Tongue (tissue), 2 donors: ENCODE data around the gene PDCD1. TPM values are rescaled to one million over a fixed set of nuclear protein-coding genes. Genes with fewer than 3 reads are reported as not detected.
"Not testable (repeated sequence)": the region's sequence is repeated elsewhere in the genome, so short reads cannot be mapped to it uniquely, and the experiment has no call there.

Source experiments
- DNase-seq: peaks from one replicate; pipeline ENCODE4 v3.0.0-alpha.2; 2015
- total RNA-seq: library from RNA; depleted of rRNA; stranded (reverse); fragments of >200 nt; gene quantifications from one replicate; pipeline ENCODE4 v1.2.3, GENCODE V29; 2014

Gene PDCD1
- total RNA-seq, 1 donor from 2014 or later: not detected

DNA sequence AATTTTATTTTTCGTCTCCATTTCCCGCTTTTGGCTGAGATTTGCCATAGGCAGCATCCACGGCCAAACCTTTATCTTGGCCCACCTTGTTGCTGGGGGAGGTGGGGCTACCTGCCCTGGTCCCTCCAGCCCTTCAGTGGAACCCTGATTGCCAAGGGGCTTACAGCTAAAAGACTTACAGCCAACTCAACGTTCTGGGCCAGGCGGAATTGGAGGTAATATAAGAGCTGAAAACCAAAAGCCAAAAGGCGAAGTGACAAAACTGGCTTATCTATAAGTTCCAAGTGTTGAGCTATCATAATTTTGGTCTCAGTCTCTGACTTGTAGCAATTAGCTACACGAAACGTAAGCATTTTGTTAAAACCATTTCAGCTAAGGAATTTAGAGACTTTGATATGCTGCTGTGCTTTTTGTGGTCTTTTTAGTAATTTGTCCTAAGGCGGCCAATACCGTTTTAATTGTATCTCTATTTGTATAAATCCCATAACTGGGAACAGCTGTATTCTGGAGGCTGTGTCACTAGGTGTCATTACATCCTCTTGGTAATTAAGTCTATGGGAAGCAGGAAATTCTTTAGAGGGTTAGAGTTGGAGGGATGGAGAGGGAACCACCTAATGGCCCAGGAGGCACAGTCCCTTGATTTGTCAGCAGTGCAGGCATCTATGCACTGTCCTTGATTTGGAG is 24.0 kb downstream of the PDCD1 start:
- no peak for DNase-seq

GRCh38 chr2:241833756-241834526 is 24.8 kb downstream of the PDCD1 start:
- DNase-seq: not testable (repeated sequence)

DNA sequence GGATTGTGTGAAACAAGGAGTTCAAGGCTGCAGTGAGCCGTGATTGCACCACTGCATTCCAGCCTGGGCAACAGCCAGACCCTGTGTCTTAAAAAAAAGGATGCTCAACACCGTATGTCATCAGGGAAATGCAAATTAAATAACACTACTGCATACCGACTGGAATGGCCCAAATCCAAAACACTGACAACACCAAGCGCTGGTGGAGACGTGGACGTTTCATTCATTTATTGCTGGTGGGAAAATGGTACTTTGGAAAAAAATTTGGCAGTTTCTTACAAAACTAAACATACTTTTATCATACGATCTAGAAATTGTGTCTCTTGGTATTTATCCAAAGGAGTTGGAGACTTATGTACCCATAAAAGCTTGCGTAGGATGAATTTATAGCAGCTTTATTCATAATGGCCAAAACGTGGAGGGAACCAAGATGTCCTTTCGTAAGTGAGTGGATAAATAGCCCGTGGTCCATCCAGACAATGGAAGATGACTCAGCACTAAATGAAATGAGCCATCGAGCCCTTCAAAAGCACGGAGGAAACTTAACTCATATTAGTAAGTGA is 25.5 kb downstream of the PDCD1 start:
- no peak for DNase-seq

DNA sequence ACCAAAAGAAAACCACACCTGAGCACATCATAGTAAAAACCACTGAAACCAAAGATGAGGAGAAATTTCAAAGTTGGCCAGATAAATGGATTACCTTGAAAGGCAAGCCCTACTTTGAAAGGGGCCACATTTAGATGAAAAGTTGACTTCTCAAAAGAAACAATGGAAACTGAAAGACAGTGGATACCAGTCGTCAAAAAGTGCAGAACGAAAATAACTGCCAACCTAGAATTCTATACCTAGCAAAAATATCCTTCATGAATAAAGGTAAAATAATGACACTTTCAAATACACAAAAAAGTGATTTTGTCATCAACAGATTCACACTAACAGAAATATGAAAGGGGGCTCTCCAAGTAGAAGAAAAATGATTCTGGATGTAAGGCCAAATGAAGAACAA is 31.3 kb downstream of the PDCD1 start:
- DNase-seq: no peak

- not testable (repeated sequence) for DNase-seq
These were observed 34.9 kb downstream of the PDCD1 start for GRCh38 chr2:241823531-241824437.

- DNase-seq: no peak
These were observed 36.5 kb downstream of the PDCD1 start for GRCh38 chr2:241822264-241822623.

DNA sequence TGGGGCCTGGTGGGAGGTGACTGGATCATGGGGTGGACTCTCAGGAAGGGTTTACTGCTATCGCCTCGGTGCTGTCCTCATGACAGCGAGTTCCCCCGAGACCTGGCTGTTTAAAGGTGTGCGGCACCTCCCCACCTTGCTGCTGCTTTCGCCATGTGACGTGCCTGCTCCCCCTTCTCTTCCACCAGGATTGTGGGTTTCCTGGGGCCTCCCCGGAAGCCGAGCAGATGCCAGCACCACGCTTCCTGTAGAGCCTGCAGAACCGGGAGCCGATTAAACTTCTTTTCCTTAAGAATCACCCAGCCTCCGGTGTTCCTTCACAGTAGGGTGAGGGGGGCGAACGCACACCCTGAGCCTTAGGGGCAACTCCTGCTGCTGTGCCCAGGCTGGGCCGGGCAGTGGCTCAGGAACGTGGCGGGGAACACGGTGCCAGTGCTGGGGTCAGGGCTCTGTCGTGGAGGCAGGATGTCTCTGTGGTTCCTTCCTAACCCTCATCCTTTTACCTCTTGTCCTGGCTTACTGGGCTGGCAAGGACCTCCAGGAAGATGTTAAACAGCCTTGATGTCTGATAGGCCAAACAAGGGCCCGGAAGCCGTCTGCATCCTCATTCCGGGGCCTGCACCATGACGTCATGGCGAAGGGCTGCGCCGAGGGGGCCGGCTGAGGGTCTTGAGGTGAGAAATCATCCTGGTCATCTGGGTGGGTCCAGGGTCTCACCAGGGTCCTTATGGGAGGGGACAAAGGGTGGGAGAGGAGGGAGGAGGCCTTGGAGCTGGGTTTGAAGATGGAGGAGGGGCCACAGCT is 37.0 kb downstream of the PDCD1 start:
- no peak for DNase-seq

GRCh38 chr2:241820625-241821384 is 37.9 kb downstream of the PDCD1 start:
- no peak for DNase-seq

- DNase-seq: not testable (repeated sequence)
These were observed 38.6 kb downstream of the PDCD1 start for GRCh38 chr2:241819947-241820624.

- no peak for DNase-seq
These were observed 39.8 kb downstream of the PDCD1 start for GRCh38 chr2:241818943-241819270.

DNA sequence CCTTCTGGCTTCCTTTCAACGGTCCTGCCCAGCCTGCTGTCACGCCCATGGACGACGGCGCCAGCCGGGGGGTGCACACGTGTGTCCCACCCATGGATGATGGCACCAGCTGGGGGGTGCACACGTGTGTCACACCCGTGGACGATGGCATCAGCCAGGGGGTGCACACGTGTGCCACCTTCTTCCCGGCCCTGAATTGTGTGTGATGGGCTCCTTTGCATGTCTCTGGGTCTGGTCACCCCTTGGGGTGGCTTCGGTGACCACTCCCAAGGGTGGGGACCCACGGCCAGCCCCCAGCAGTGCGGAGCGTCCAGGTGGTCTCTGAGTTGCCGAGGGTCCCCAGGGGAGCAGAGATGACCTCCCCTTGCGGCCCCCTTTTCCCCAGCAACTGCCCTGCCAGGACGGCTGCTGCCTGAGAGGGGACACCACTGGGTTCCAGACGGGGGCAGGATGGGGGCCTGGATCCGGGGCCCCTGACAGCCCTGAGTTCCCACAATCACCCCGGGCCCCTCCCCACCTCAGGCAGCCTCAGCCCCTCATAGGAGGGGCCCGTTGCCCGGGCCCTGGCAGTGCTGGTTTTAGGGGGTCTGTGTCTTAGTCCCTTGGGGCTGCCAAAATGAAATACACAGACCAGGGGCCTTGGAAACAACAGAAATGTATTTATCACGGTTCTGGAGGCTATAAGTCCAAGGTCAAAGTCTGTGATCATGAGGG is 40.3 kb downstream of the PDCD1 start:
- no peak for DNase-seq

- not testable (repeated sequence) for DNase-seq
These were observed 40.9 kb downstream of the PDCD1 start for GRCh38 chr2:241817821-241818215.

DNA sequence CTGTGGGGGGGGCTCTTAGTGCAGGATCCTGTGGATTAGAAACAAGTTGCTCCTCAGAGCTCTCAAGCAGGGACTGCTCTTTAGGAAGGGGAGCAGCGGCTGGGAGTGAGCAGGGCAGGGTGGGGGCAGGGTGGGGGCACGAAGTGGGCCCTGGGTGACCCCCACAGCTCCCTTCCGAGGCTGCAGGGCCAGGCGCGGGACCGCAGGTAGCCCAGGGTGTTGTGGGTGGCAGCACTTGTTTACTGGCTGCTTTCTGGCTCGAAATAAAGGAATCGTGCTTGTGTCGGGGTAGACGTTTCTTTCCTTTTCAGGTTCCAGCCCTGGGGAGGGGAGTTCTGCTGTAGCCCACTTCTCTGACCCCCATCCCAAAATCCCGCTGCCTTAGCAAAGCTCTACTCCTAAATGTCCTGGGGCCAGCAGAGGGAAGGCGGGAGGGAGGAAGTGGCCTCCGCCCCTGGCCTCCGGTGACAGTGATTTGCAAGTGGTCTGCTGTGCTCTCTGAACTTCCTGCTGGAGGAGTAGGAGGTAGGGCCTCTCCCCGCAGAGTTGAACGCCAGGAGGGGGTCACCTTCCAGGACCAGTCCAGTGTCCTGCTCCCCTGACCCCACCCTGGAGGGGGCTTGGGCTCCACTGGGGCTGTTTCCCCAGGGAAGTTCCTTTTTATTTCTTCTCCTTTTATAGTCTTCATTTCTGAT is 41.4 kb downstream of the PDCD1 start:
- DNase-seq: no peak

GRCh38 chr2:241816431-241817121 is 42.1 kb downstream of the PDCD1 start:
- DNase-seq: no peak

- DNase-seq: no peak
These were observed 42.9 kb downstream of the PDCD1 start for GRCh38 chr2:241815477-241816430.

GRCh38 chr2:241814643-241815476 is 43.8 kb downstream of the PDCD1 start:
- DNase-seq: no peak

GRCh38 chr2:241814393-241814642 is 44.4 kb downstream of the PDCD1 start:
- DNase-seq: no peak
